Stimulated activated memory B cell treated with anti-CD40 and anti-IgM and Interleukin-4, amounts not matched to agents 10 μg/mL and 1 μg/mL and 100 μg/mL, for 72 hours (primary cell): ENCODE measurements around the gene SRGAP2B.
"Not testable (repeated sequence)": the region's sequence is repeated elsewhere in the genome, so short reads cannot be mapped to it uniquely, and the experiment has no call there.

ENCODE experiments used
- ATAC-seq: fragments of 150-1000 bp; cut with Tn5 transposase; 2 replicates; pipeline ENCODE4 v1.10.0; 2021
- H3K27ac Mint-ChIP-seq: one replicate; pipeline ENCODE4 v1.8.0; 2022; ENCODE audit warnings: mild to moderate bottlenecking, mixed read lengths
- H3K27me3 Mint-ChIP-seq: one replicate; pipeline ENCODE4 v1.8.0; 2022; ENCODE audit warnings: mixed read lengths
- H3K36me3 Mint-ChIP-seq: one replicate; pipeline ENCODE4 v1.8.0; 2022; ENCODE audit warnings: mixed read lengths
- H3K4me1 Mint-ChIP-seq: one replicate; pipeline ENCODE4 v1.8.0; 2022; ENCODE audit warnings: mixed read lengths
- H3K4me3 Mint-ChIP-seq: one replicate; pipeline ENCODE4 v1.8.0; 2022; ENCODE audit warnings: mild to moderate bottlenecking, moderate library complexity, mixed read lengths
- H3K9me3 Mint-ChIP-seq: one replicate; pipeline ENCODE4 v1.8.0; 2022; ENCODE audit warnings: mixed read lengths

The SRGAP2B gene

DNA sequence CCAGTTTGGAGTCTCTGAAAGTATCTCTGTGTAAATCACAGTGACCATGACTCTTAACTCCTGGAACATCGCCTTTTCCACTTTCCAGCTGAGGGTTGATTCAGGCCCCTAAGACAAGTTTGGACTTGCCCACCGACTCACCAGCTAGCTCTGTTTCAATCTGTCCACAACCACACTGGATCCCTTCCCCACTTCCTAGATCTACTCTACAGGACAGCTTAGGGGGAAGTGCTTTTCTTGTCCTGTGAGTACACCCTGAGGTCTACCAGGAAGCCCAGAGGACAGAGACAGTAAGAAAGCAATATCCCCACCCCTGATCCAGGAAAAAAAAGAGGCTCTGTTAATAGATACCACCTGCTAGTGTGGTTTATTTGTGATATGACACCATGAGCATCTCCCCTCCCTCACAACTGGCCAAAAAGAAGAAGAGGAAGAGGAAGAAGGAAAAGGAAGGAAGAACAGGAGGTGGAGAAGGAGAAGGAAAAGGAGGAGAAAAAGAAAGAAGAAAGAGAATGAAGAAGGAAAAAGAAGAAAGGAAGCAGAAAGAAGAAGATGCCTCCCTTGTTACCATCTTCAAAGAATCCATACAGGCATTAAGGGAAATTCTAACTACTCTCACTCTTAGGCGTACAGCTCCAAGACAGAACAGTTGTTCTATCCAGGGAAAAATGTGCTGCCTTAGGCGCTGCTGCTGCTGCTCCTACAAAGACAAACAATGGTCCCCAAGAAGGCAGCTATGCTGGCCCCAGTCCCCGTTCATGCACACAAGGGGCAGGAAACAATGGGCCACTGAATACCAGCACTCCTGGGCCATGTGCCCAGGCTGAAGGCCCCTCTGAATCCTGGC is 96.8 kb downstream of the SRGAP2B start:
- H3K27ac Mint-ChIP-seq: peak overlapping the region; percentile 12
- not testable (repeated sequence) for H3K9me3 Mint-ChIP-seq, ATAC-seq, H3K4me1 Mint-ChIP-seq, H3K36me3 Mint-ChIP-seq, H3K27me3 Mint-ChIP-seq, H3K4me3 Mint-ChIP-seq

DNA sequence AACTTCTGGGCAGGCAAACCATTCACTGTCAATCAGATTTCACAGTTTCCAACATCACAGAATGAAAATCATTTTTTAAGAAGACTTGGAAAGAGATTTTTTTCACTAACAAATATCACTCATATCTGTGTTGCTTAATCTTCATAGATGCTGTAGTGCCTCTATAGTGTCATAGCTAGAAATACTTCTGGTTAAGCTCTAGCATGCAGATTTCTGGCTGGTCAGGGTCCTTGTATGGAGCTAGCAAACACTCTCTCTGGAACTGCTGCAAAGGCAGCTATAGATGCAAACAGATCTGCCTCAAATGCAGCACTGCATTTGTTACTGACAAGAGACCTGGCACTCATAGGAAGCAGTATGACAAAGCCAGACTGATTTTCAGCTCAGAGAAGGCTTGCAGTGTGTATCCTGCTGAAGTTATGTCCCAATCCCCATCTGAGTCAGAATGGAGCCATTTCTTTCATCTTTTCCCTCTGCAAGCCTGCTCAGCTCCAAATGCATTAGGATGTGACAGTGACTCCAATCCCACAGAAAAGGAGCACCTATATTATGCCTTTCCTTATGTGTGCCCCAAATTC is 99.2 kb downstream of the SRGAP2B start:
- H3K27me3 Mint-ChIP-seq, H3K4me1 Mint-ChIP-seq, H3K4me3 Mint-ChIP-seq, H3K27ac Mint-ChIP-seq, H3K9me3 Mint-ChIP-seq, H3K36me3 Mint-ChIP-seq, ATAC-seq: not testable (repeated sequence)

DNA sequence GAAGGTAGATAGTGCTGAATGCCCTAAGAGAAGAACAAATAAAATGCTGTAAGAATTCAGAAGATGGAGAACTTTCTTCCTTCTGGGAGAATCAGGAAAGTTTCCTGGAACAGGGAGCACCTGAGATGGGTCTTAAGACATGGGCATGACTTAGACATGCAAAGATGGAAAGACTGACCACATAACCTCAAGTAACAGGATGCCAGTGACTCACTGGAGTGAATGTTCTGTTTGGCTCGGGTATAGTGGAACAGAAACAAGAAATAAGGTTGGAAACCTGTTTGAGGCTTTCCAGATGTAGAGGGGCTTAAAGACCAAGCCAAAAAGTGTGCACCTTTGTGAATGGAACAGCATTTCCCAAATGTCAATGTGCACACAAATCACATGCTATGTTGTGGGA is 102.2 kb downstream of the SRGAP2B start:
- not testable (repeated sequence) for ATAC-seq, H3K27ac Mint-ChIP-seq, H3K36me3 Mint-ChIP-seq, H3K9me3 Mint-ChIP-seq, H3K4me1 Mint-ChIP-seq, H3K27me3 Mint-ChIP-seq, H3K4me3 Mint-ChIP-seq

DNA sequence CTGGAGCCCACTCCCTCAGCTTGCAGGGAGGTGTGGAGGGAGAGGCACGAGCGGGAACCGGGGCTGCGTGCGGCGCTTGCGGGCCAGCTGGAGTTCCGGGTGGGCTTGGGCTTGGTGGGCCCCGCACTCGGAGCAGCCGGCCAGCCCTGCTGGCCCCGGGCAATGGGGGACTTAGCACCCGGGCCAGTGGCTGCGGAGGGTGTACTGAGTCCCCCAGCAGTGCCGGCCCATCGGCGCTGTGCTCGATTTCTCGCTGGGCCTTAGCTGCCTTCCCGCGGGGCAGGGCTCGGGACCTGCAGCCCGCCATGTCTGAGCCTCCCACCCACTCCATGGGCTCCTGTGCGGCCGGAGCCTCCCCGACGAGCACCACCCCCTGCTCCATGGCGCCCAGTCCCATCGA is 104.5 kb downstream of the SRGAP2B start:
- not testable (repeated sequence) for H3K9me3 Mint-ChIP-seq, H3K4me3 Mint-ChIP-seq, H3K27ac Mint-ChIP-seq, ATAC-seq, H3K36me3 Mint-ChIP-seq, H3K27me3 Mint-ChIP-seq, H3K4me1 Mint-ChIP-seq

DNA sequence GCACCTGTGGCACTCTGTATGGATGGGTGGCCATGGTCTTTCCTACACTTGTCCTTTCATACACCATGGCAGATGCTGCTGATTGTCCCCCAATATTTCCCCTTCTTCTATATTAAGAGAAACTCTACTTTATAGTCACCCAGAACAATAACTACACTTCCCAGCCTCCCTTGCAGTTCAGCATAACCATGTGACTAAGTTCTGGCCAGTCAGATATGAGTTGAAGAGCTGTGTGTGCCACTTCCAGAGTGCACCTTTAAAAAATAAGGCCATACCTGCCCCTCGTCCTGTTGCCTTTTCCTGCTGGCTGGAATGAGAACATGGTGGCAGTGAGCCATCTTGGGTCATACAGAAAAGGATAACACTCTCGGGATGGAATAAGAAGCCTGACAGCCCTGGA is 108.0 kb downstream of the SRGAP2B start:
- ATAC-seq, H3K4me1 Mint-ChIP-seq, H3K4me3 Mint-ChIP-seq, H3K27me3 Mint-ChIP-seq, H3K36me3 Mint-ChIP-seq, H3K27ac Mint-ChIP-seq, H3K9me3 Mint-ChIP-seq: not testable (repeated sequence)

DNA sequence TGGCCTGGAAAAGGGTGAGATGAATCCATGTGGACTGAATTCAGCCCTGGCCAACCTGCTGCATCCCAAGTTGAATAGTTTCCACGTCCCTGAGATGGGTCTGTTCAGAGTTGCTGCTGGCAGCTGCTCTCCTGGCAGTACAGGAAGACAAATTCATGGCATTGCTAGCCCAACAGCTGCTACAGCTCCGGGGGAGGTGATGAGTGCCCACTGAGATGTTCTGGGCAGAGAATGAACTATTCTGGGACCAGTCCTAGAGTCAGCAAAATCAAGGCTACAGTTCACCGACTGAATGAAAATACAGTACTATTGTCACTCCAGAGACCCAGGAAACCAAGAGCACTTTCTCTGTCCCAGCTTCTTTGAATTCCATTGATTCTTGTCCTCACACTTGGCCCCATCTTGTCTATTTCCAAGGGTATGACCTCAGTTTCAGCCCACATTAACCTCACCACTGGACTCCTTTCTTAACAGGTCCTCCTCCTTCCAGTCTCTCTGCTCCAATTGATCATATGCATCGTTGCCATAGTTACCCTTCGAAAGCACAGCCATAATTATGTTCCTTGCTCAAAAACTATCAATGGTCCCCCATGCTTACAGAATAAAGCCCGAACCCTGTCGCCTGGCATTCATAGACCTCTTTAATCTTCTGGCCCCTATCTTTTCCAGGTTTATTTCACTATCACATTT is 108.8 kb downstream of the SRGAP2B start:
- H3K27me3 Mint-ChIP-seq, H3K4me3 Mint-ChIP-seq, H3K4me1 Mint-ChIP-seq, H3K36me3 Mint-ChIP-seq, H3K27ac Mint-ChIP-seq, H3K9me3 Mint-ChIP-seq, ATAC-seq: not testable (repeated sequence)

DNA sequence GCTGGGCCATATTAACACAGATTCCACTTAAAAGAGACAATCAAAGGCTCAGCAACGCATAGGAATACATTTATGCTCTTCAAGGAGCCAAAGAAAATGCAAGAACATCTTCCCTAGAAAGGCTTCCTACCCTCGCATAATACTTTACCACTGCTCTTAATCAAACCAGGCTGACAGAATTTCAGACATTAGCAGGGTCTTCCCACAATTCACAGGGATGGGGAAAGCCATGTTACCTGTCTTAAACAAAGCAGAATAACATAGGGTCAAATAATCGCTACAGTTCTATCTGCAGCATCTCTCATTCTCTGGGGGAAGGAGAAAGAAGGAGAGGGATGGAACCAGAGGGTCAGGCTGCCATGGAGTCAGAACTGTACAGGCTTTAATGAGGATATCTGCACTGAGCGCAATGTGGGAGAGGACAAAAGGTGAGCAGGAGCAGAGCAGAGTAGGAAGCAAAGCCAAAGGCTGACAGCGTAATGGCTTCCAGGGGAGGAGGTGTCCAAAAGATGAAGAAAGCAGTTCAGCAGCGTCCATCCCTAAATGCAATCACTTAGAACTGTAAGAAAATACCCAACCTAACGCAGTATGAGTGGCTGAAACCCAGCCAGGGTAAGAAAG is 109.5 kb downstream of the SRGAP2B start:
- not testable (repeated sequence) for H3K27ac Mint-ChIP-seq, H3K36me3 Mint-ChIP-seq, H3K9me3 Mint-ChIP-seq, H3K4me1 Mint-ChIP-seq, ATAC-seq, H3K4me3 Mint-ChIP-seq, H3K27me3 Mint-ChIP-seq

DNA sequence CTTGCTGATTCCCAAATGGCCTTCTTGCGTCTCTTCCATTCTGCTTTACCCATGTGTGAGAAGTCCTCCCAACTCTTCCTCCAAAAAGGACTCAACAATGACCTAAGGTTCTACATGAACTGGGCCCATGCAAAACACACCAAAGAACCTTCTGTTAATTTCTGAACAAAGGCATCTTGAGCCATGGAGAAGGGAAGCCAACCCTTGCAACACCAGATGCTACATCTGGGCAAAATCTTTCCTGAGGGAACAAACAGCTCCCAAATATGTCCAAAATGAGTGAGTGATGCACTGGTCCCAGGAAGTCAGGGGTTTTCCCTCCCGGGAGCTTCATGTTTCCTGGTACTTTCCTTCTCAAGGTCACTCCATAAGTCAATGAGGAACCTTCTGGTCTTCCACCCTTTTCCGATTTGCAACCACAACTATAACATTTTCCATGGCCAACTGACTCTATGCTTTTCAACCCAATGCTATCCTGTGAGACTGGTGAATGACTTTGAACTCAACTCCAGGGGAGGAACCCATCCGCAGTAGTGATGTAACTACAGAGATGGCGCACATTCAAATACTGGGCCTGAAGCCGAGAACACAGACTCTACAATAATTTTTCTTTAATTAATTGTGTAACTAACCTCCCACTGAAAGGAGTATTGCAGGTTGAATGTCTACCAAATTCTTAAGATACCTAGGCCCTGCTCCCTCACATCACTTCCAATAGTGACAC is 112.2 kb downstream of the SRGAP2B start:
- not testable (repeated sequence) for H3K36me3 Mint-ChIP-seq, H3K4me3 Mint-ChIP-seq, H3K27me3 Mint-ChIP-seq, ATAC-seq, H3K27ac Mint-ChIP-seq, H3K9me3 Mint-ChIP-seq, H3K4me1 Mint-ChIP-seq

DNA sequence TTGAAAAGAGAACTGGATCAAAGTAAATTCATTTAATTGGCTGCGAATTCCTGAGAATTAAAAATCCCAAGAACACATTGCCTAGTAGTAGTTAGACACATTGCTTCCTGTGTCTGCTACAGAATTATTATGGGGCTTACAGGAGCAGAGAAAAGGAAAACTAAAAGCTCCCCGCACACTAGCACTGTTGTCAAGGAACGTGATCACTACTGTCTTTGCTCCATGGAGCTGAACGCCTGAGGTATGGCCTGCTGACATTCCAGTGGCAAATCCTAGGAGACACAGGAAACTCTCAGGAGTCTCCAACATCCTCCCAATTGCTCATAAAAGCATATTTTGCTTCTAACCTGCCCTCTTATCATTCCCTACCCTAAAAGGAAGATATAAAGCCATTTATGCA is 114.0 kb downstream of the SRGAP2B start:
- not testable (repeated sequence) for H3K27ac Mint-ChIP-seq, ATAC-seq, H3K27me3 Mint-ChIP-seq, H3K4me1 Mint-ChIP-seq, H3K36me3 Mint-ChIP-seq, H3K4me3 Mint-ChIP-seq, H3K9me3 Mint-ChIP-seq

DNA sequence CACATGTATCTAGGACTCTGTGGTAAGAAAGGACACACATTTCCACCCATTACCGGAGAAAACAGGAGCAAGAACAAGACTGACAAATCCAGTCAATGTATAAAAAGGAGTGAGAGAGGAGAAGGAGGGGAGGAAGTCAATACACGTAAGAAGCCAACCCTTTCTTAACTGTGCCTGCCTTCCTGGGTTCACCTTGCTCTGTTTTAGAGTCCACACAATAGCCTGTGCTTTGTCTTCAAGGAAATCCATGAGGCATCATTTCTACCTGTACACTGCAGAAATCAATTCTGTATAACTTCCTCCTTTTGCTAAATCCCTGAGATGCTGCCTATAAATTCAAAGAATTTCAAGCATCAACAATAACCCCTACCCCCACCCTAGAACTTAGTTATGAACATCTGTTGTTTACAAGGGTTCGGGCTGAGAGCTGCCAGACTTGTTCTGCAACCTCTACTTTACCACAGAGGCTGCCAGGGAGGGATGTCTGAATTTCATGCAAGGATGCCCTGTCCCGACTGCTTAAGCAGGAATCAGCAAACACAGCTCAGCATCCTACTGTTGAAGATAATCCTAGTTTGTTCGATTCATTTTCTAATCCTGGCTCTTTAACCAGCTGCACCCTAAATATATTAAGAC is 115.0 kb downstream of the SRGAP2B start:
- ATAC-seq: peak; percentile 43
- H3K9me3 Mint-ChIP-seq, H3K27ac Mint-ChIP-seq, H3K4me1 Mint-ChIP-seq, H3K27me3 Mint-ChIP-seq, H3K36me3 Mint-ChIP-seq, H3K4me3 Mint-ChIP-seq: not testable (repeated sequence)

DNA sequence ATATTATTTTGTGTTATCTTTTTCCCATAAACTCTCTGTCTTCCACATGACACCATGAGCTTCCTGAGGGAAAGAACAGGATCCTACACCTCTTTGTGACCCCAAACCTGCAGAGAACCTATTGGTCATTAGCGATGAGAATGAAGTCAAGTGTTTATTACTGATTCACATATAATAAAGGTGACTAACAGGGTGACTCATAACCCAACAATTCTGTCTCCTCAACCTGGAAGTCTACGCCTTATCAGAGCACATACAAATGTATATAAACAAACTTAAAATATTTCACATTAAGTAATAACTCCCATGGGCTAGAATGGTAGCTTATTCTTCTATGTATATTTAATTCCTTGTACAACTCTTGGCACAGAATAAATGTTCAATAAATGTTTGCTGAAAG is 117.3 kb downstream of the SRGAP2B start:
- H3K4me3 Mint-ChIP-seq, H3K36me3 Mint-ChIP-seq, H3K27ac Mint-ChIP-seq, ATAC-seq, H3K9me3 Mint-ChIP-seq, H3K4me1 Mint-ChIP-seq, H3K27me3 Mint-ChIP-seq: not testable (repeated sequence)

DNA sequence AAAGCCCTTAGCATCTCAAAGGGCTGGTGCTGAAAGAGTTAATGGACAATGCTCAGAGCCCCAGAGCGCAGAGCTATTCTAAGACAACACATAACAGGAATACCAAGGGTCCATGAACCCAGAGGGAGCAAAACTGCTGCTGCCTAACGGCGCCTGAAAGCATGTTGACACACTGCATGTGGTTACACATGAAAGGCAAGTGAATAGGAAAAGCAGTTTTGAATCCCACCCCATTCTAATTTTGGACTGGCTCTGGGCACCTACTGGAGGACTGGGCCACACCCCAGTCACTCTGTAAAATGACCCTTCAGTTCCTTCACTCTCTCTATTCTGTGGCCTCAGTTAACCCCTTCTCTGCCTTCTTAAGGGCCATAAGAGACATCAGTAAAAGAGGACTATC is 123.2 kb downstream of the SRGAP2B start:
- H3K4me3 Mint-ChIP-seq, H3K9me3 Mint-ChIP-seq: not testable (repeated sequence)
- ATAC-seq: peak; percentile 39

DNA sequence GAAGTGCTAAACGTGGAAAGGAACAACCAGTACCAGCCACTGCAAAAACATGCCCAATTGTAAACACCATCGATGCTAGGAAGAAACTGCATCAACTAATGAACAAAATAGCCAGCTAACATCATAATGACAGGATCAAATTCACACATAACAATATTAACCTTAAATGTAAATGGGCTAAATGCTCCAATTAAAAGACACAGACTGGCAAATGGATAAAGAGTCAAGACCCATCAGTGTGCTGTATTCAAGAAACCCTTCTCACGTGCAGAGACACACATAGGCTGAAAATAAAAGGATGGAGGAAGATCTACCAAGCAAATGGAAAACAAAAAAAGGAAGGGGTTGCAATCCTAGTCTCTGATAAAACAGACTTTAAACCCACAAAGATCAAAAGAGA is 128.6 kb downstream of the SRGAP2B start:
- not testable (repeated sequence) for H3K4me1 Mint-ChIP-seq, ATAC-seq, H3K36me3 Mint-ChIP-seq, H3K9me3 Mint-ChIP-seq, H3K4me3 Mint-ChIP-seq, H3K27ac Mint-ChIP-seq, H3K27me3 Mint-ChIP-seq

More for the DNA sequence above, 123.2 kb downstream of the SRGAP2B start:
- H3K4me1 Mint-ChIP-seq, H3K27ac Mint-ChIP-seq, H3K36me3 Mint-ChIP-seq, H3K27me3 Mint-ChIP-seq: not testable (repeated sequence)

DNA sequence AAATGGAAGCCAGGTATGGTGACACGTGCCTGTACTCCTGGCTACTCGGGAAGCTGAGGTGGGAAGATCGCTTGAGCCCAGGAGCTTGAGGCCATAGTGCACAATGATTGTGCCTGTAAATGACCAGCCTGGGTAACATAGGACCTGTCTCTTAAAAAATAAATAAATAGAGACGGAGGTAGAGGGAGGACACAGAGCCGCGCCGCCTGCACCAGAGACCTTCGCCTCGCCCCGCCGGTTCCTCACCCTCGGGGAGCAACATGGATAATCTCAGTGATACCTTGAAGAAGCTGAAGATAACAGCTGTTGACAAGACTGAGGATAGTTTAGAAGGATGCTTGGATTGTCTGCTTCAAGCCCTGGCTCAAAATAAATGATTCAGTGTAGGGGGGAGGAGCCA is 130.4 kb downstream of the SRGAP2B start:
- not testable (repeated sequence) for H3K4me3 Mint-ChIP-seq, ATAC-seq, H3K4me1 Mint-ChIP-seq, H3K27me3 Mint-ChIP-seq, H3K9me3 Mint-ChIP-seq, H3K36me3 Mint-ChIP-seq, H3K27ac Mint-ChIP-seq

DNA sequence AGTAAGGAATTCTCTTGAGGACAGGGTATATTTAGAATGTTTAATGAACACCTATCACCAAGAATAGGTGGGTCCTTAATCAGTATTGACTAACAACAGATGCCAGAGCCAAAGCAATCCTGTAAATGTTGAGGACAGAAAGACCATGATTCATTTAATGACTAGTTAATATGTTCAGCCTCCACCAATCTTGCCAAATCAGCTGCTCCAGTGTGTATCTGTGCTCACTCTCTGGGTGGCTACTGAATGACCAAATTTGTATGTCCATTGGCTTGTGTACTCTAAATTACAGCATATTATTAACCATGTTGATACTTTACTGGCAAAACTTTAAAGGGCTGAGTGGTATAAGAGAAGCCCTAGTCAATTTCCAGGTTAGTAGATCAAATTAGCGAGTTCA is 130.9 kb downstream of the SRGAP2B start:
- not testable (repeated sequence) for H3K9me3 Mint-ChIP-seq, H3K4me1 Mint-ChIP-seq, H3K27me3 Mint-ChIP-seq, H3K27ac Mint-ChIP-seq, H3K36me3 Mint-ChIP-seq, H3K4me3 Mint-ChIP-seq, ATAC-seq
